Transverse colon (tissue), 4 donors: ENCODE results near the gene SLC32A1.

Experiments
- POLR2AphosphoS5 ChIP-seq, 3 donors: sonication (generic); formaldehyde crosslinking; IDR thresholded peaks; one replicate each; pipeline ENCODE4 v1.6.1; 2016; ENCODE audit warnings: antibody characterized with exemption in 3 of 3
- TF ChIP-seq, protein P1 (sequence below), 5 experiments: fragments of 200-600 bp in 3 of 5; fragments of 450-650 bp in 2 of 5; sonication (generic) in 3 of 5; IDR thresholded peaks; 1 replicate in 2 of 5; 2 replicates in 3 of 5; pipeline ENCODE4 v1.5.1; 2016 to 2017; ENCODE audit warnings: antibody characterized with exemption in 5 of 5, inconsistent platforms in 3 of 5, mild to moderate bottlenecking in 2 of 5, moderate library complexity in 1 of 5

DNA sequence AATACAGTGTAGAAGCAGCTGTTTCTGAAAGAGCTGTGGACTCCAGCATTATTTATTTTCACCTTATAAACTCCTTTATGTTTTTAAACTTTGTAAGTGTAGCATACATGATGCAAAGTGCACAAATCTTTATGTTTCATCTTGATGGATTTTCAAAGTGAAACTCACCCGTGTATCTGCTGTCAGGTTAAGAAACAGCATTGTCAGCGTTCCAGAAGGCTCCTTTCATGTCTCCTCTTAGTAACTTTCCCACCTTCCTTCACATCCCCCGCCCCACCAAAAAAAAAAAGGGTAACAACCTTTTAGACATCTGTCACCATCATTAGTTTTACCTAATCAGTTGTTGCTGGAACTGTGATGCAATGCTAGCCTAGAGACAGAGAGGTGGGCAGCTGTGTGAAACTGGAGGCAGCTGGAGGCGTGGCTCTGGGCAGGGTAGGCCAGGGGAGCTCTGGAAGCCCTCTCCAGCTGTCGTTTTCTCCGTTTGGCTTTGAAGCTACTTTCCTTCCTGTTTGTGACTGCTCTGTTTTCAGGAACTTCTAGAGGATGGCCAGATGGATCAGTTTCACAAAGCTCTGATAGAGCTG, 31.1 kb downstream of the SLC32A1 start:
- no peak for TF ChIP-seq POLR2AphosphoS5 (IDR thresholded peaks at IDR 0.05)
- TF ChIP-seq, protein P1, sequence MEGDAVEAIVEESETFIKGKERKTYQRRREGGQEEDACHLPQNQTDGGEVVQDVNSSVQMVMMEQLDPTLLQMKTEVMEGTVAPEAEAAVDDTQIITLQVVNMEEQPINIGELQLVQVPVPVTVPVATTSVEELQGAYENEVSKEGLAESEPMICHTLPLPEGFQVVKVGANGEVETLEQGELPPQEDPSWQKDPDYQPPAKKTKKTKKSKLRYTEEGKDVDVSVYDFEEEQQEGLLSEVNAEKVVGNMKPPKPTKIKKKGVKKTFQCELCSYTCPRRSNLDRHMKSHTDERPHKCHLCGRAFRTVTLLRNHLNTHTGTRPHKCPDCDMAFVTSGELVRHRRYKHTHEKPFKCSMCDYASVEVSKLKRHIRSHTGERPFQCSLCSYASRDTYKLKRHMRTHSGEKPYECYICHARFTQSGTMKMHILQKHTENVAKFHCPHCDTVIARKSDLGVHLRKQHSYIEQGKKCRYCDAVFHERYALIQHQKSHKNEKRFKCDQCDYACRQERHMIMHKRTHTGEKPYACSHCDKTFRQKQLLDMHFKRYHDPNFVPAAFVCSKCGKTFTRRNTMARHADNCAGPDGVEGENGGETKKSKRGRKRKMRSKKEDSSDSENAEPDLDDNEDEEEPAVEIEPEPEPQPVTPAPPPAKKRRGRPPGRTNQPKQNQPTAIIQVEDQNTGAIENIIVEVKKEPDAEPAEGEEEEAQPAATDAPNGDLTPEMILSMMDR (IDR thresholded peaks at IDR 0.05) = no peak
